ENCODE data around the gene YWHAB. TPM values are rescaled to one million over a fixed set of nuclear protein-coding genes. Genes with fewer than 3 reads are reported as not detected.

Gene YWHAB
- total RNA-seq, 1 experiment from 2014 or later, result 118 TPM

DNA sequence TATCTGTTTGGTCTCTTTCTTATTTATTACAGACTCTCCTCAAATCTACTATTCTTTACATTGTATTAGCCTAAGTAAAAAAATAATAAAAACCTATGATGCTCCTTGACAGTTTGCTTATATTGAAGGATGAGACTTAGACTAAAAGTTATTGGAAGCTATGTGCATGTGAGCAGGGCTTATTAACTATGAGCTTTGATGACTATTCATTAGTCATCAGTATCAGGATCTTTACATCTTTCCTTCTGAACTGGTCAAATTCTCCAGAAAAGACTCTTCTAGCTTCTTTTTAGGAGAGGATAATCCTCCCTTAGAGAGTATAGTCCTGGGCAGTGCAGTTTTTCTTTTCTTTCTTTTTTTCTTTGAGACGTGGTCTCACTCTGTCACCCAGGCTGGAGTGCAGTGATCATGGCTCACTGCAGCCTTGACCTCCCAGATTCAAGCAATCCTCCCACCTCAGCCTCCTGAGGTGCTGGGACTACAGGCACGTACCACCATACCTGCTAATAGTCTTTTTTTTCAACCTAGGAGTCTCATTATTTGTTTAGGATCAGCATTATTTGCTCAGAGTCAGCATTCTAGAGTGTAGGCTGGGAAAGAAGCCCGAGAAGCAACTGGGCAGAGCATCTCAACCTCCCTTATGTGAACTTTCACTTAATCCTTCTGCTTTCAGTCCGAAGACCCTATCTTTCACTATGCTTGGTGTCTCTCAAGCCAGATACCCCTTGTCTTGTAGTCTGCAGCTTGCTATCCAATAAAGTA lies 37.1 kb upstream of the YWHAB start:
- intact Hi-C loops (cut with micrococcal nuclease), result no loop called here
- no peaks in the 10 kb centered on the region for H3K4me1 ChIP-seq (ENCODE audit: insufficient read depth, low read length)
- H3K9me2 ChIP-seq (replicated peaks; ENCODE audit: low read length), result no peaks in the 10 kb centered on the region
- no peaks in the 10 kb centered on the region for H3K36me3 ChIP-seq (ENCODE audit: low read depth, low read length)
- BruUV-seq (replicated peaks), result no TSS peak
- TF ChIP-seq EZH2 (IDR thresholded peaks at IDR 0.05; ENCODE audit: low read length, unreplicated experiment) (no peak), EZH2phosphoT487 (IDR thresholded peaks at IDR 0.05; ENCODE audit: borderline replicate concordance, low read length) (no peak)
- TF ChIP-seq, protein P1, sequence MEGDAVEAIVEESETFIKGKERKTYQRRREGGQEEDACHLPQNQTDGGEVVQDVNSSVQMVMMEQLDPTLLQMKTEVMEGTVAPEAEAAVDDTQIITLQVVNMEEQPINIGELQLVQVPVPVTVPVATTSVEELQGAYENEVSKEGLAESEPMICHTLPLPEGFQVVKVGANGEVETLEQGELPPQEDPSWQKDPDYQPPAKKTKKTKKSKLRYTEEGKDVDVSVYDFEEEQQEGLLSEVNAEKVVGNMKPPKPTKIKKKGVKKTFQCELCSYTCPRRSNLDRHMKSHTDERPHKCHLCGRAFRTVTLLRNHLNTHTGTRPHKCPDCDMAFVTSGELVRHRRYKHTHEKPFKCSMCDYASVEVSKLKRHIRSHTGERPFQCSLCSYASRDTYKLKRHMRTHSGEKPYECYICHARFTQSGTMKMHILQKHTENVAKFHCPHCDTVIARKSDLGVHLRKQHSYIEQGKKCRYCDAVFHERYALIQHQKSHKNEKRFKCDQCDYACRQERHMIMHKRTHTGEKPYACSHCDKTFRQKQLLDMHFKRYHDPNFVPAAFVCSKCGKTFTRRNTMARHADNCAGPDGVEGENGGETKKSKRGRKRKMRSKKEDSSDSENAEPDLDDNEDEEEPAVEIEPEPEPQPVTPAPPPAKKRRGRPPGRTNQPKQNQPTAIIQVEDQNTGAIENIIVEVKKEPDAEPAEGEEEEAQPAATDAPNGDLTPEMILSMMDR (conservative IDR thresholded peaks at IDR 0.05; ENCODE audit: low read depth, low read length), result no peak
- no peak overlapping the region for H3K4me2 ChIP-seq (ENCODE audit: low read length)
- no peak overlapping the region for H3K27ac ChIP-seq (ENCODE audit: low read length)
- H3K27me3 ChIP-seq (ENCODE audit: low read length), result peaks cover 61% of the 10 kb centered on the region
- H3F3A ChIP-seq (ENCODE audit: low read length, unreplicated experiment), result no peaks in the 10 kb centered on the region
- ATAC-seq (peak; percentile 54), DNase-seq (peak; percentile 51)
- ChIA-PET CTCF (interaction anchor here (0.6 kb wide), 1 partner anchor 101 kb away, joined by 3 read pairs; no protein-coding TSS in a partner anchor), POLR2A (ENCODE audit: unreplicated experiment) (interaction anchor here (0.6 kb wide), 1 partner anchor 1549 kb away, joined by 4 read pairs; no protein-coding TSS in a partner anchor)
- H3K9me3 ChIP-seq (ENCODE audit: low read length), result no peaks in the 10 kb centered on the region
- no peak overlapping the region for H3K9ac ChIP-seq (ENCODE audit: low read length)
- no peak overlapping the region for H2AFZ ChIP-seq (ENCODE audit: low read length)
- H3K4me3 ChIP-seq (ENCODE audit: low read length), result no peak overlapping the region
- no peaks in the 10 kb centered on the region for H3K79me2 ChIP-seq (ENCODE audit: low read length)
- no peaks in the 10 kb centered on the region for H4K20me1 ChIP-seq (ENCODE audit: low read length)

DNA sequence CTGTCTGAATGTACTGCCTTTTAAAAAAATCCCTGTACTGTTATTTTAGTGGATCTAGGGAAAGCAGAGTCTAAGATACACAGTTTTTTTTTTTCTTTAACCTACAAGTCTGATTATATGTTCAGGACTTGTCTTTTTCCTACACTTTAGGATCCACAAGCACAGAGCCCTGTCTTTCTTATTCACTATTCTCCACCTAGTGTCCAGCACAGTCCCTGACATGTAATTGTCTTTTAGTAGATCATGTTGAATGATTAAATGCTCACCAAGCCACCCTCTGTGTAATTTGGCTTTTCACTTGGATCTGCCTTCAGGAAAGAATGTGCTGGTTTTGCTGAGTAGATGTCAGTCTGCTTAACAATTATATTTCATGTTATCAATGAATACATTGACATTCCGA lies 35.8 kb upstream of the YWHAB start:
- H3K9me2 ChIP-seq (replicated peaks; ENCODE audit: low read length), result no peaks in the 10 kb centered on the region
- BruUV-seq (replicated peaks), result no TSS peak
- no peaks in the 10 kb centered on the region for H3K36me3 ChIP-seq (ENCODE audit: low read depth, low read length)
- no peaks in the 10 kb centered on the region for H3K4me1 ChIP-seq (ENCODE audit: insufficient read depth, low read length)
- H2AFZ ChIP-seq (ENCODE audit: low read length), result no peak overlapping the region
- ChIA-PET POLR2A (ENCODE audit: unreplicated experiment) (no interaction called here), CTCF (no interaction called here)
- H3K27ac ChIP-seq (ENCODE audit: low read length), result no peak overlapping the region
- H3K4me3 ChIP-seq (ENCODE audit: low read length), result no peak overlapping the region
- no peaks in the 10 kb centered on the region for H4K20me1 ChIP-seq (ENCODE audit: low read length)
- no peak overlapping the region for H3K4me2 ChIP-seq (ENCODE audit: low read length)
- H3K9ac ChIP-seq (ENCODE audit: low read length), result no peak overlapping the region
- H3K27me3 ChIP-seq (ENCODE audit: low read length), result peaks cover 60% of the 10 kb centered on the region
- no peaks in the 10 kb centered on the region for H3K9me3 ChIP-seq (ENCODE audit: low read length)
- DNase-seq (no peak), ATAC-seq (no peak; the same call in 1 of the 2 replicates)
- H3F3A ChIP-seq (ENCODE audit: low read length, unreplicated experiment), result no peaks in the 10 kb centered on the region
- intact Hi-C loops (cut with micrococcal nuclease), result no loop called here
- H3K79me2 ChIP-seq (ENCODE audit: low read length), result no peaks in the 10 kb centered on the region
- TF ChIP-seq EZH2phosphoT487 (IDR thresholded peaks at IDR 0.05; ENCODE audit: borderline replicate concordance, low read length) (no peak), EZH2 (IDR thresholded peaks at IDR 0.05; ENCODE audit: low read length, unreplicated experiment) (no peak)
- TF ChIP-seq, protein P1 (conservative IDR thresholded peaks at IDR 0.05; ENCODE audit: low read depth, low read length), result peak; percentile 30; the same call in 1 of the 2 replicates

DNA sequence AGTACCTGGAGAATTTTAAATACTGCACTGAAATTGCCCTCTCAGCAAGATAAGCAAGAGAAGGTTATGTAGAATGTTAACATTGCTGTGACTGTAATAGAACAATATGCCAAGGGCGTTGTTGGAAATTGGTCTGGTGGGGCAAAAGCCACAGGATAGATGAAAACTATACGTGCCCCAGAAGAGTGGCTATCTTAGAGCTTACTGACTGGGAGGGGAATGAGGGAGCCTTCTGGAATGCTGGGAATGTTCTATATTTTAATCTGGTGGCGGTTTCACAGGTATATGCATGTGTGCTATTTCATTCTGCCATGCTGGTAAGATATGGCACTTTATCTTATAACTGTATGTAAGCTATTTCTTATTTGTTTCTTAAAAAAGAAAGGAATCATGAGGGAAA lies 35.2 kb upstream of the YWHAB start:
- H3K27me3 ChIP-seq (ENCODE audit: low read length), result peaks cover 59% of the 10 kb centered on the region
- ATAC-seq (no peak), DNase-seq (no peak)
- no peak overlapping the region for H3K4me3 ChIP-seq (ENCODE audit: low read length)
- H4K20me1 ChIP-seq (ENCODE audit: low read length), result no peaks in the 10 kb centered on the region
- H3K79me2 ChIP-seq (ENCODE audit: low read length), result no peaks in the 10 kb centered on the region
- TF ChIP-seq EZH2phosphoT487 (IDR thresholded peaks at IDR 0.05; ENCODE audit: borderline replicate concordance, low read length), result no peak
- TF ChIP-seq EZH2 (IDR thresholded peaks at IDR 0.05; ENCODE audit: low read length, unreplicated experiment), result no peak
- TF ChIP-seq, protein P1 (conservative IDR thresholded peaks at IDR 0.05; ENCODE audit: low read depth, low read length), result no peak
- H3K27ac ChIP-seq (ENCODE audit: low read length), result no peak overlapping the region
- CTCF ChIA-PET, result interaction anchor here (0.6 kb wide), 1 partner anchor 13 kb away, joined by 3 read pairs; no protein-coding TSS in a partner anchor
- intact Hi-C loops (cut with micrococcal nuclease), result no loop called here
- no peaks in the 10 kb centered on the region for H3K9me2 ChIP-seq (replicated peaks; ENCODE audit: low read length)
- no peak overlapping the region for H3K9ac ChIP-seq (ENCODE audit: low read length)
- no peaks in the 10 kb centered on the region for H3K4me1 ChIP-seq (ENCODE audit: insufficient read depth, low read length)
- no peak overlapping the region for H2AFZ ChIP-seq (ENCODE audit: low read length)
- no TSS peak for BruUV-seq (replicated peaks)
- no peaks in the 10 kb centered on the region for H3K36me3 ChIP-seq (ENCODE audit: low read depth, low read length)
- POLR2A ChIA-PET (ENCODE audit: unreplicated experiment), result no interaction called here
- H3K4me2 ChIP-seq (ENCODE audit: low read length), result no peak overlapping the region
- no peaks in the 10 kb centered on the region for H3K9me3 ChIP-seq (ENCODE audit: low read length)
- H3F3A ChIP-seq (ENCODE audit: low read length, unreplicated experiment), result no peaks in the 10 kb centered on the region
